B cell (primary cell): ENCODE data around the gene B4GALNT3. TPM values are rescaled to one million over a fixed set of nuclear protein-coding genes. Genes with fewer than 3 reads are reported as not detected.

ENCODE experiments used
- ATAC-seq: fragments of 200-7000 bp; cut with Tn5 transposase; one replicate; pipeline ENCODE4 v1.10.0; 2021; ENCODE audit warnings: low read depth, mild to moderate bottlenecking, moderate number of reproducible peaks, moderate library complexity
- CTCF ChIA-PET: fragments of 350-600 bp; sonication (Branson Sonifier 250); formaldehyde crosslinking; loops from one replicate; lab custom pipeline; 2021; ENCODE audit warnings: antibody characterized with exemption, inconsistent platforms; lab: Charles Lee
- POLR2A ChIA-PET: fragments of 350-600 bp; sonication (Branson Sonifier 250); formaldehyde crosslinking; loops from one replicate; lab custom pipeline; 2021; ENCODE audit warnings: antibody characterized with exemption; lab: Charles Lee
- DNase-seq: peaks from one replicate; pipeline ENCODE4 v3.0.0; 2013
- H2AFZ ChIP-seq: 2 replicates; pipeline ENCODE4 v1.6.1; 2012; ENCODE audit warnings: mild to moderate bottlenecking, low read depth, low read length; ENCODE audit not compliant: insufficient read depth, poor library complexity, severe bottlenecking
- H3K27ac ChIP-seq, 2 donors: 1 replicate in 1 of 2; 2 replicates in 1 of 2; pipeline ENCODE4 v1.5.1; 2012 to 2013; ENCODE audit warnings: low read length in 2 of 2, mild to moderate bottlenecking in 2 of 2, moderate library complexity in 1 of 2
- H3K27me3 ChIP-seq, 4 experiments: fragments of 200-600 bp in 1 of 4; sonication (generic) in 1 of 4; replicated peaks in 1 of 4; 1 replicate in 2 of 4; 2 replicates in 2 of 4; pipeline versions ENCODE4 v1.6.1 to v1.7.0; 2013 to 2016; ENCODE audit warnings: low read length in 3 of 4, mild to moderate bottlenecking in 2 of 4, mixed read lengths in 1 of 4, moderate library complexity in 1 of 4; ENCODE audit not compliant: insufficient read depth in 4 of 4, control insufficient read depth in 3 of 4; ENCODE audit errors: control extremely low read depth in 1 of 4
- H3K36me3 ChIP-seq, 2 experiments: replicated peaks in 1 of 2; 1 replicate in 1 of 2; 2 replicates in 1 of 2; pipeline versions ENCODE4 v1.6.1 to v1.7.1; 2013; ENCODE audit warnings: low read length in 1 of 2; ENCODE audit not compliant: insufficient read depth in 2 of 2, control insufficient read depth in 1 of 2; ENCODE audit errors: control extremely low read depth in 1 of 2, extremely low read depth in 1 of 2
- H3K4me1 ChIP-seq, 2 donors: fragments of 200-600 bp in 1 of 2; sonication (generic) in 1 of 2; 1 replicate in 1 of 2; 2 replicates in 1 of 2; pipeline versions ENCODE4 v1.5.1 to v1.6.1; 2013 to 2017; ENCODE audit warnings: low read length in 2 of 2; ENCODE audit not compliant: control insufficient read depth in 2 of 2, insufficient read depth in 2 of 2
- H3K4me2 ChIP-seq: replicated peaks from 2 replicates; pipeline ENCODE3; 2012; ENCODE audit warnings: mild to moderate bottlenecking, low read depth, low read length; ENCODE audit not compliant: poor library complexity, severe bottlenecking
- H3K4me3 ChIP-seq, 5 experiments: fragments of 200-600 bp in 1 of 5; sonication (generic) in 1 of 5; 1 replicate in 3 of 5; 2 replicates in 2 of 5; pipeline versions ENCODE4 v1.5.1 to v1.7.0; 2011 to 2016; ENCODE audit warnings: low read length in 4 of 5, mild to moderate bottlenecking in 4 of 5, low read depth in 2 of 5, control low read depth in 1 of 5, moderate library complexity in 1 of 5; ENCODE audit not compliant: insufficient read depth in 1 of 5; ENCODE audit errors: control extremely low read depth in 1 of 5, extremely low read depth in 1 of 5
- H3K79me2 ChIP-seq: fragments of 200-600 bp; sonication (generic); one replicate; pipeline ENCODE4 v1.6.0; 2016; ENCODE audit warnings: low read length; ENCODE audit not compliant: control insufficient read depth, insufficient read depth
- H3K9ac ChIP-seq: fragments of 200-600 bp; sonication (generic); 2 replicates; pipeline ENCODE4 v1.6.1; 2017; ENCODE audit warnings: mild to moderate bottlenecking, low read length, moderate library complexity
- H3K9me3 ChIP-seq, 3 donors: one replicate each; pipeline versions ENCODE4 v1.6.1 to v1.7.1; 2013; ENCODE audit warnings: low read length in 2 of 3; ENCODE audit not compliant: control insufficient read depth in 2 of 3, insufficient read depth in 1 of 3; ENCODE audit errors: control extremely low read depth in 1 of 3
- H4K20me1 ChIP-seq: 2 replicates; pipeline ENCODE4 v1.6.0; 2012; ENCODE audit warnings: mild to moderate bottlenecking, low read length; ENCODE audit not compliant: insufficient read depth, control insufficient read depth, poor library complexity, severe bottlenecking
- H3K27ac Mint-ChIP-seq: one replicate; pipeline ENCODE4 v1.8.0; 2021; ENCODE audit warnings: mixed read lengths
- H3K27me3 Mint-ChIP-seq: one replicate; pipeline ENCODE4 v1.8.0; 2021; ENCODE audit warnings: mixed read lengths
- H3K4me1 Mint-ChIP-seq: one replicate; pipeline ENCODE4 v1.8.0; 2021; ENCODE audit warnings: mixed read lengths
- H3K4me3 Mint-ChIP-seq: one replicate; pipeline ENCODE4 v1.8.0; 2021; ENCODE audit warnings: mixed read lengths
- H3K9me3 Mint-ChIP-seq: one replicate; pipeline ENCODE4 v1.8.0; 2022; ENCODE audit warnings: mixed read lengths; ENCODE audit not compliant: insufficient read depth
- EZH2 ChIP-seq: IDR thresholded peaks from 2 replicates; pipeline ENCODE4 v1.6.1; 2012; ENCODE audit warnings: borderline replicate concordance, low read depth, mild to moderate bottlenecking, moderate library complexity, low read length; ENCODE audit not compliant: insufficient read depth, poor library complexity, severe bottlenecking
- WGBS: methylation state at CpG from one replicate; pipeline ENCODE4 v1.1.5; 2013; ENCODE audit warnings: missing lambda C conversion rate; ENCODE audit not compliant: insufficient coverage; 5-methylcytosine and 5-hydroxymethylcytosine counted together
- intact Hi-C: fragments of 100-400 bp; cut with micrococcal nuclease; formaldehyde crosslinking; loops from one replicate; pipeline ENCODE4 v1.10.0; 2022
- polyA plus RNA-seq: library from polyadenylated mRNA; depleted of rRNA; stranded (reverse); fragments of >200 nt; gene quantifications from 2 replicates; pipeline ENCODE4 v1.2.3, GENCODE V29; 2012
- total RNA-seq, 2 donors: library from RNA; stranded (reverse); fragments of 120-200 nt in 1 of 2; gene quantifications; 1 replicate in 1 of 2; 2 replicates in 1 of 2; pipeline versions ENCODE4 v1.2.3 to v1.2.4, GENCODE V29; 2013 to 2022
- TF ChIP-seq, protein P1 (sequence below): fragments of 200-600 bp; IDR thresholded peaks from one replicate; pipeline ENCODE4 v1.8.0; 2022; ENCODE audit warnings: antibody characterized with exemption, mild to moderate bottlenecking

Gene B4GALNT3
- total and polyA plus RNA-seq, 2 donors (not counting 1 experiment from before 2014, with no cell fraction given), result 0.25 TPM; not detected in 1

DNA sequence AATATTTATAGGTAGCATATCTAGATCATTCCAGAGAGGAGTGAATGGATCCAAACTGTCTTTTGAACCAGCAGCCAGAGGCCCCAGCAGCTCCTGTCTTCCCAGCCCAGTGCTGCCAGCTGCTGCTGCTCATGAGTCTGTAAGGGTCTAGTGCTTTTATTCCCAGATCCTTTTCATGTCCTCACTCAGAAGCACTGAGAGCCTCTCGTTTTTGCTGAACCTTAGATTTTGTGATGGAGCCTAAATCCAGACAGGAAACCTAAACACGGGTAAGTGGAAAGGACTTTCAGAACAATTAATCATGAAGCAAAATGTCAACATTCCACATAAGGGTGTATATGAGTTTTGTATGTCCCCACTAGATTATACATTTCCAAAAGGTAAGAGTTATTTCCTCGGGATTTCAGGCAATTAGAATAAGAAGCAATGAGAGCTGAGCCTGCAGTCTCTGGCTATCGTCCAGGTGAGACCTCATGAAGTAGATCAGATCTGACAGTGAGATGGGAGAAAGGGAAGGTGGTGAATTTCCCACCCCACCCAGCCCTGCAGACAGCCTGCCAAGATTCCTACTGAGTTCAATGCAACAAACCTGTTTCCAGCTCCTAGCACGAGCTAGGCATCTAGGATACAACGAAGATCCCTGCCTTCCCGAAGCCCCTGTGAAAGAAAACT is 119.1 kb downstream of the B4GALNT3 start:
- intact Hi-C loops, result no loop called here
- Mint-ChIP-seq H3K9me3 (no peaks in the 10 kb centered on the region), H3K27me3 (no peaks in the 10 kb centered on the region), H3K27ac (no peak overlapping the region), H3K4me1 (peaks cover 8% of the 10 kb centered on the region), H3K4me3 (no peak overlapping the region)
- peaks cover 8 to 12% of the 10 kb centered on the region in 2 donors for H3K4me1 ChIP-seq
- no peaks in the 10 kb centered on the region for H3K79me2 ChIP-seq
- H4K20me1 ChIP-seq, result no peaks in the 10 kb centered on the region
- peaks cover 0 to 3% (median 0%) of the 10 kb centered on the region in 3 donors for H3K9me3 ChIP-seq
- TF ChIP-seq, protein P1, sequence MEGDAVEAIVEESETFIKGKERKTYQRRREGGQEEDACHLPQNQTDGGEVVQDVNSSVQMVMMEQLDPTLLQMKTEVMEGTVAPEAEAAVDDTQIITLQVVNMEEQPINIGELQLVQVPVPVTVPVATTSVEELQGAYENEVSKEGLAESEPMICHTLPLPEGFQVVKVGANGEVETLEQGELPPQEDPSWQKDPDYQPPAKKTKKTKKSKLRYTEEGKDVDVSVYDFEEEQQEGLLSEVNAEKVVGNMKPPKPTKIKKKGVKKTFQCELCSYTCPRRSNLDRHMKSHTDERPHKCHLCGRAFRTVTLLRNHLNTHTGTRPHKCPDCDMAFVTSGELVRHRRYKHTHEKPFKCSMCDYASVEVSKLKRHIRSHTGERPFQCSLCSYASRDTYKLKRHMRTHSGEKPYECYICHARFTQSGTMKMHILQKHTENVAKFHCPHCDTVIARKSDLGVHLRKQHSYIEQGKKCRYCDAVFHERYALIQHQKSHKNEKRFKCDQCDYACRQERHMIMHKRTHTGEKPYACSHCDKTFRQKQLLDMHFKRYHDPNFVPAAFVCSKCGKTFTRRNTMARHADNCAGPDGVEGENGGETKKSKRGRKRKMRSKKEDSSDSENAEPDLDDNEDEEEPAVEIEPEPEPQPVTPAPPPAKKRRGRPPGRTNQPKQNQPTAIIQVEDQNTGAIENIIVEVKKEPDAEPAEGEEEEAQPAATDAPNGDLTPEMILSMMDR, result no peak
- TF ChIP-seq EZH2, result no peak
- 60% methylated on average over 1 of the region's 7 CpGs for WGBS
- H3K4me2 ChIP-seq, result no peak overlapping the region
- no peak overlapping the region for H3K27ac ChIP-seq
- ATAC-seq (no peak), DNase-seq (no peak)
- no peak overlapping the region for H2AFZ ChIP-seq
- no peak overlapping the region for H3K9ac ChIP-seq
- no peaks in the 10 kb centered on the region for H3K36me3 ChIP-seq
- no peaks in the 10 kb centered on the region for H3K27me3 ChIP-seq
- POLR2A ChIA-PET, result no interaction called here
- no peak overlapping the region for H3K4me3 ChIP-seq
- CTCF ChIA-PET, result interaction anchor here (1.1 to 6.9 kb wide), 5 partner anchors 9 to 371 kb away, joined by 3 to 151 read pairs (median 10); partner anchors contain the start of genes RAD52 and WNK1

DNA sequence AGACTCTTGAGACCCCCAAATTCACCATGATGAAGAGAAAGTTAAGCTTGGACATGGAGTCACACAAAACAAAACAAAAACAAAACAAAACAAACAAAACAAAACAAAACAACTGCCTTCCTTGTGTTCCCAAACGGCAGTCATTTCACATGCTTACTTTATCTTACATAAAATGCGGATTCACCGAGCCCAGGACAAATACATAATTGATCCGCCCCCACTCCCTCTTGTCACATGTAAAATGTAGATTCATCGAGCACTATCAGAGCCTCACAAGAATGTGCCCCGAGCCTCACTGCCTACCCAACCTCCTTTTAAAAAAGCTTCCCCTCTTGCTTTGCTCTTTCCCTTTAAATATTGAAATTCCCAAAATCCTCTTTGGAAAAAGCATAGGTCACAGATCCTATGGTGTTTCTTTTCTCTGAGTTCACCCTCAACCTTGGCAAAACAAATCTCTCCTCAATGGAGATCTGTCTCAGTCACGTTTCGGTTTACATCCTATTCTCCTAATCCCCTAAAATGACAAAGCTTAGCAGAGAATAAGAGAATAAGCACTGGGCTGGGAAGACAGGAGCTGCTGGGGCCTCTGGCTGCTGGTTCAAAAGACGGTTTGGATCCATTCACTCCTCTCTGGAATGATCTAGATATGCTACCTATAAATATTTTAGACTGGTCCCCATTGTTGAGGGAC is 119.8 kb downstream of the B4GALNT3 start:
- no peak overlapping the region for H3K27ac ChIP-seq
- H3K79me2 ChIP-seq, result no peaks in the 10 kb centered on the region
- Mint-ChIP-seq H3K4me1 (peaks cover 8% of the 10 kb centered on the region), H3K27me3 (no peaks in the 10 kb centered on the region), H3K4me3 (no peak overlapping the region), H3K9me3 (no peaks in the 10 kb centered on the region), H3K27ac (no peak overlapping the region)
- no peaks in the 10 kb centered on the region for H4K20me1 ChIP-seq
- no peak overlapping the region for H2AFZ ChIP-seq
- H3K4me2 ChIP-seq, result no peak overlapping the region
- H3K27me3 ChIP-seq, result no peaks in the 10 kb centered on the region
- ChIA-PET CTCF (interaction anchor here (1.3 to 6.9 kb wide), 4 partner anchors 10 to 235 kb away, joined by 4 to 151 read pairs (median 40); partner anchors contain the start of gene WNK1), POLR2A (no interaction called here)
- H3K9ac ChIP-seq, result no peak overlapping the region
- H3K4me1 ChIP-seq, result peaks cover 8 to 12% of the 10 kb centered on the region in 2 donors
- no peaks in the 10 kb centered on the region for H3K36me3 ChIP-seq
- H3K9me3 ChIP-seq, result peaks cover 0 to under 1% (median 0%) of the 10 kb centered on the region in 3 donors
- H3K4me3 ChIP-seq, result no peak overlapping the region
- no peak for TF ChIP-seq EZH2
- TF ChIP-seq, protein P1, result no peak
- WGBS, result 96% methylated on average over 7 of the region's 9 CpGs
- intact Hi-C loops, result no loop called here
- DNase-seq (no peak), ATAC-seq (no peak)
